Lower lobe of right lung (tissue), 2 donors: Measurements from ENCODE around the gene CLNS1A. TPM values are rescaled to one million over a fixed set of nuclear protein-coding genes. Genes with fewer than 3 reads are reported as not detected.

Experiments used
- ATAC-seq, 2 donors: fragments of 200-7000 bp; cut with Tn5 transposase; one replicate each; pipeline ENCODE4 v1.9.1; 2020 to 2022; ENCODE audit warnings: mild to moderate bottlenecking in 2 of 2, moderate library complexity in 2 of 2
- DNase-seq: peaks from one replicate; pipeline ENCODE4 v3.0.0-alpha.2; 2020
- H3K27ac ChIP-seq: fragments of 200-600 bp; one replicate; pipeline ENCODE4 v1.8.0; 2022
- H3K27me3 ChIP-seq: fragments of 200-600 bp; one replicate; pipeline ENCODE4 v1.8.0; 2022; ENCODE audit warnings: low read depth
- H3K36me3 ChIP-seq: fragments of 200-600 bp; one replicate; pipeline ENCODE4 v1.8.0; 2022; ENCODE audit warnings: mild to moderate bottlenecking
- H3K4me1 ChIP-seq: fragments of 200-600 bp; one replicate; pipeline ENCODE4 v1.8.0; 2022
- H3K4me3 ChIP-seq: fragments of 200-600 bp; one replicate; pipeline ENCODE4 v1.8.0; 2022; ENCODE audit warnings: mild to moderate bottlenecking
- H3K9me3 ChIP-seq: fragments of 200-600 bp; one replicate; pipeline ENCODE4 v1.8.0; 2022
- intact Hi-C: fragments of 100-400 bp; cut with DNase I; formaldehyde crosslinking; loops from one replicate; pipeline ENCODE4 v1.11.0; 2022
- total RNA-seq: library from RNA; stranded (reverse); fragmentation: NEBNext Ultra II Directional; extraction: Animal tissue kit (Norgen Biotek cat#: 25700); gene quantifications from one replicate; pipeline ENCODE4 v1.2.1, GENCODE V29; 2021
- TF ChIP-seq, protein P1 (sequence below): fragments of 200-600 bp; IDR thresholded peaks from one replicate; pipeline ENCODE4 v1.8.0; 2022; ENCODE audit warnings: antibody characterized with exemption, mild to moderate bottlenecking
- donor health status: DM: no; HTN: yes; CAD: no; lungs with severe emphysema.

The CLNS1A gene
- total RNA-seq, 1 donor from 2014 or later = 72.6 TPM

DNA sequence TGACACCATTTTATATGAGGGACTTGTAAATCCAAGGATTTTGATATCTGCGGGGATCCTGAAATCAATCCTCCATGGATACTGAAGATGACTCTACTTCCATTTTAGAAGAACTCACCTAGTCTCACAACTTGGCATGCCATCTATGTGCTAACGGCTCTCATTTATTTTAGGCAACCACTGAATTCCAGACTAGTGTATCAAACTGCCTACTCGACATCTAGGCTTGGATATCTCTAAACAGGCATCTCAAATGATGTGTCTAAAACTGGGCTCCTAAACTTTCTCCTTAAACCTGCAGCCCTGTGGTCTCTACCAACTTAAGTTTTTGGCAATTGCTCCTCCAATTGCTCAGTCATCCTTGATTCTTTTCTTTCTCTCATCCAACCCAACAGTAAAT lies 31.2 kb upstream of the CLNS1A start:
- Histone ChIP-seq H3K27me3 (no peaks in the 10 kb centered on the region), H3K4me1 (no peaks in the 10 kb centered on the region), H3K36me3 (peaks cover 88% of the 10 kb centered on the region), H3K27ac (no peak overlapping the region), H3K9me3 (no peaks in the 10 kb centered on the region), H3K4me3 (no peak overlapping the region)
- DNase-seq = no peak
- TF ChIP-seq, protein P1, sequence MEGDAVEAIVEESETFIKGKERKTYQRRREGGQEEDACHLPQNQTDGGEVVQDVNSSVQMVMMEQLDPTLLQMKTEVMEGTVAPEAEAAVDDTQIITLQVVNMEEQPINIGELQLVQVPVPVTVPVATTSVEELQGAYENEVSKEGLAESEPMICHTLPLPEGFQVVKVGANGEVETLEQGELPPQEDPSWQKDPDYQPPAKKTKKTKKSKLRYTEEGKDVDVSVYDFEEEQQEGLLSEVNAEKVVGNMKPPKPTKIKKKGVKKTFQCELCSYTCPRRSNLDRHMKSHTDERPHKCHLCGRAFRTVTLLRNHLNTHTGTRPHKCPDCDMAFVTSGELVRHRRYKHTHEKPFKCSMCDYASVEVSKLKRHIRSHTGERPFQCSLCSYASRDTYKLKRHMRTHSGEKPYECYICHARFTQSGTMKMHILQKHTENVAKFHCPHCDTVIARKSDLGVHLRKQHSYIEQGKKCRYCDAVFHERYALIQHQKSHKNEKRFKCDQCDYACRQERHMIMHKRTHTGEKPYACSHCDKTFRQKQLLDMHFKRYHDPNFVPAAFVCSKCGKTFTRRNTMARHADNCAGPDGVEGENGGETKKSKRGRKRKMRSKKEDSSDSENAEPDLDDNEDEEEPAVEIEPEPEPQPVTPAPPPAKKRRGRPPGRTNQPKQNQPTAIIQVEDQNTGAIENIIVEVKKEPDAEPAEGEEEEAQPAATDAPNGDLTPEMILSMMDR = no peak
- intact Hi-C loops = no loop called here
- no peak for ATAC-seq

DNA sequence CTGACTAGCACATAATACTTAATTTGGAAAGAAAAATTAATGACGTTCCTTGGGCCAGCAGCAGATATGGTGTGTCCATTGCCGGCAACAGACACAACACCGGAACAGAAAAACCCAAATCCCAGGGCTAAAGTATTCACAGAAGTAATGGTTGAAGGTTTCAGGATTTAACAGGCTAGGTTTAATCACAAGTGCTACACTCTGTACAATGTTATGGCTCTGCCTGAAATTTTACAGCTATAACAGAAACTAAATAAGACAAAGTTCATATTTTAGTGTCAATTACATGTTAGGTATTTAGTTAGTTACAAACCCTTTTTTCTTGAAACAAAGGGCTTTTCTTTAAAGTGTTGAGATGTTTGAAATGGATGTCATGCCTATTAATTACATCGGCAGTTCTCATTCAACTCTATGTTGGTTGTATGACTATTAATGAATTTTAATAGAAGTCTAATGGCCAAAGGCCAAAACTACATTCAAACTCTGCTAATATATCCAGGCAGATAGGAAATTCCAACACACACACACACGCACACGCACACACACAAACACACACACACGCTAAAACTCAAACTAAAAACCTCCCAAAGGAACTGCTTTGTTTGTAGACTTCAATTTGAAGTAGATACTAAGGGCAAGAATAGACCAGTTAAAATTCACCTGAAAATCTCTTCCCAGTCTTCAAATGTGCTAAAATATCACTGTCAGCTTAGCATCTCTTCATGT lies 27.8 kb upstream of the CLNS1A start:
- Histone ChIP-seq H3K9me3 (no peaks in the 10 kb centered on the region), H3K4me1 (no peaks in the 10 kb centered on the region), H3K4me3 (no peak overlapping the region), H3K27me3 (no peaks in the 10 kb centered on the region), H3K36me3 (peaks cover 55% of the 10 kb centered on the region), H3K27ac (no peak overlapping the region)
- DNase-seq (no peak), ATAC-seq (no peak)
- TF ChIP-seq, protein P1 = no peak
- intact Hi-C loops = no loop called here

DNA sequence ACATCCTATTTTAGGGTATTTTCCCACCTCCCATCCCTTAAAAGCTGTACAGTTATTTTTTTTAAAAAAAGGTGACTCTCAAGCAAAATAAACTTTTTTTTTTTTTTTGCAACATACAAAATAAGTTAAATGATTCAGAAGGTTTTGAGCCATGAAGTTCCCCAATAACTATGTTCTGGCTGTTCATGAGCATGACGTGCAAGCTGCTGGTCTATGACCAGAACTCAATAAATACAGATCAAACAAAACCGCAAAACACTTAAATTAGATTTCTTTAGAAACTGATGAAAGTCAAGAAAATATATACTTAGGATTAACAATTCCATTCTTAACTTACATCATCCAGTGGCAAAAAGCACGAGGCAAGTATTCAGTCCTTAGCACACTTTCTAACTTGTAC lies 24.1 kb upstream of the CLNS1A start:
- TF ChIP-seq, protein P1 = no peak
- ATAC-seq (no peak), DNase-seq (no peak)
- no peak overlapping the region for H3K4me3 ChIP-seq
- H3K36me3 ChIP-seq = peaks cover 18% of the 10 kb centered on the region
- no peak overlapping the region for H3K27ac ChIP-seq
- intact Hi-C loops = no loop called here
- no peaks in the 10 kb centered on the region for H3K27me3 ChIP-seq
- H3K4me1 ChIP-seq = no peaks in the 10 kb centered on the region
- no peaks in the 10 kb centered on the region for H3K9me3 ChIP-seq

DNA sequence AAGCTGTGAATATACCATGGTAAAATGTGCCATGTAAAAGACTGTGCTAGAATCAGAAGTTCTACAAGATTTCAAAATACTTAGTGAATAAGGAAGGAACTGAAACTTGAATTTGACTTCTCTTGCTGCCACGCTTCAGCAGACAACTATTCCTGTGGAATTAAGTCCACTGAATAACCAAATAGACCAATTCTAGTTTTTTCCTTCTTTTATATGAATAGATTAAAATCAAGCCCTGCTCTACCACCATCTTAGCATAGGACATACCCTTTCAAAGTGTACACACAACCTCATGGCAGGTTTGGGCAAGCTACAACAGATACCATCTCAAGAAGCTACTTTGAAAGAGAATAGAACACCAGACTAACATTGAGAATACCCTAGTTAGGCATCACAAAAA lies 23.4 kb upstream of the CLNS1A start:
- ATAC-seq = no peak
- H3K27ac ChIP-seq = no peak overlapping the region

DNA sequence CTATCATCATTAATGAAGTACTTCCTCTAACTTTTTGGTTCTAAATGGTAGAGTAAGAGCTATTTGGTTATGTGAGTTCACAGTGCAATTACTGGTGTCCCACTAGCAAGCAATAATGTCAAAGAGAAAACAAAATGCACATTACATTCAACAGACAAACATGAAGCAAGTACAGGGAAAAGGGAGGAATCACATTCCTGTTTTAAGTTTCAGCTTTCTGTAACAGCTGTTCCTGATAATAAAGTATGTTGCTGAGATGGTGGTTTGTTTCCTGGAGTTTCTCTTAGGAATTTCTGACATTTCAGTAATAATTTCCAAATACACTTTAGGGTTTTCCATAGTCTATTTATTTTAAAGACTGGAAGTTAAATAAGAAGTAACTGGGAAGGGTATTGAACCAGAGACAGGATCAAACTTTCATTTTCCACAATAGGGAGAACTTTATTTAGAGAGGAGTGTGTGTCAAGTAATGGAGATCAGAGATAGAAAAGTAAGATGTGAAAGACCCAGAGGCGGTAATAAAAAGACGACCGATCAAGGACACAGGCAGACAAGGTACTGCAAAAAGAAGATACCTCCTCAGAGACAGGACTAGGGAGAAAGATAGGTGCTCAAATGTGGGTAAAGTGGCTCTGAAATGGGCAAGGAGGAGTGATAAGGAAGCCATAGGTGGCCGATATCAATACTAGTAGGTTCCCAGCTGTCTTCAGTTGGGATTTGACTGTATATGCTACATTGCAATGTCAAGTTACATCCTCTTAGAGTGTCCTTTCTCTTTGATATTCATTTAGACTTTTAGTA lies 20.8 kb upstream of the CLNS1A start:
- H3K27ac ChIP-seq = no peak overlapping the region
- H3K4me1 ChIP-seq = no peaks in the 10 kb centered on the region
- no peak for DNase-seq
- H3K27me3 ChIP-seq = no peaks in the 10 kb centered on the region
- no peak overlapping the region for H3K4me3 ChIP-seq
- intact Hi-C loops = no loop called here
- no peaks in the 10 kb centered on the region for H3K9me3 ChIP-seq
- no peak for ATAC-seq
- no peaks in the 10 kb centered on the region for H3K36me3 ChIP-seq
- TF ChIP-seq, protein P1 = no peak

More for the DNA sequence above, 23.4 kb upstream of the CLNS1A start:
- Histone ChIP-seq H3K9me3 (no peaks in the 10 kb centered on the region), H3K4me3 (no peak overlapping the region), H3K36me3 (peaks cover 10% of the 10 kb centered on the region), H3K4me1 (no peaks in the 10 kb centered on the region), H3K27me3 (no peaks in the 10 kb centered on the region)
- TF ChIP-seq, protein P1 = no peak
- intact Hi-C loops = no loop called here
- DNase-seq = no peak
